Uterus (tissue), 2 donors: ENCODE data around the gene THEMIS2.

Experiments
- POLR2A ChIP-seq, 2 donors: fragments of 450-650 bp; IDR thresholded peaks; one replicate each; pipeline ENCODE4 v1.6.1; 2016; ENCODE audit warnings: antibody characterized with exemption in 2 of 2, mild to moderate bottlenecking in 1 of 2, moderate library complexity in 1 of 2
- TF ChIP-seq, protein P1 (sequence below), 4 experiments: fragments of 200-600 bp in 2 of 4; fragments of 450-650 bp in 2 of 4; sonication (generic) in 2 of 4; IDR thresholded peaks; one replicate each; pipeline ENCODE4 v1.5.1; 2016 to 2019; ENCODE audit warnings: antibody characterized with exemption in 4 of 4, mild to moderate bottlenecking in 2 of 4, moderate library complexity in 1 of 4

DNA sequence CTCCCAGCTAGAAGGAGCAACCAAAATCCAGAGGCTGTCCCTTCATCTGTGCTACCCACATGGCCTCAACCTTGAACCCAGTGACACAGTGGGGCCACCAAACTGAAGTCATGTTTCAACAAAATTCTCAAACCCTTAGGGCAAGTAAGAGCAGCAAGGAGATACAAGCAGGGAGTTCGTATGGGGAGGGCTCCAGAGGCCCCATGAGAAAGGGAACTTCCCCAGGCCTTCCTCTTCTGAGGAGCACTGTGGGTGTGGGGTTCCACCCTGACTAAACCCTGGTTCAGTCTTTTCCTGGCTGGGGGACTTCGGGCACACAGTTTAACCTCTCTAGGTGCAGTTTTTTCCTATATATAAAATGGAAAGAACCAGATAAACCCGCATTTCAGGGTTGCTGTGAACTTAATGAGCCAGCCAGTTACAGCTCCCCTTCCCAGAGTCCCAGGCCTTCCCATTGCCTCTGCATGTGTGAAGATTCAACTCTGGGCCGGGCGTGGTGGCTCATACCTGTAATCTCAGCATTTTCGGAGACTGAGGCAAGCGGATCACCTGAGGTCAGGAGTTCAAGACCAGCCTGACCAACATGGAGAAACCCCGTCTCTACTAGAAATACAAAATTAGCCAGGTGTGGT, 8.0 kb upstream of the THEMIS2 start:
- TF ChIP-seq, protein P1, sequence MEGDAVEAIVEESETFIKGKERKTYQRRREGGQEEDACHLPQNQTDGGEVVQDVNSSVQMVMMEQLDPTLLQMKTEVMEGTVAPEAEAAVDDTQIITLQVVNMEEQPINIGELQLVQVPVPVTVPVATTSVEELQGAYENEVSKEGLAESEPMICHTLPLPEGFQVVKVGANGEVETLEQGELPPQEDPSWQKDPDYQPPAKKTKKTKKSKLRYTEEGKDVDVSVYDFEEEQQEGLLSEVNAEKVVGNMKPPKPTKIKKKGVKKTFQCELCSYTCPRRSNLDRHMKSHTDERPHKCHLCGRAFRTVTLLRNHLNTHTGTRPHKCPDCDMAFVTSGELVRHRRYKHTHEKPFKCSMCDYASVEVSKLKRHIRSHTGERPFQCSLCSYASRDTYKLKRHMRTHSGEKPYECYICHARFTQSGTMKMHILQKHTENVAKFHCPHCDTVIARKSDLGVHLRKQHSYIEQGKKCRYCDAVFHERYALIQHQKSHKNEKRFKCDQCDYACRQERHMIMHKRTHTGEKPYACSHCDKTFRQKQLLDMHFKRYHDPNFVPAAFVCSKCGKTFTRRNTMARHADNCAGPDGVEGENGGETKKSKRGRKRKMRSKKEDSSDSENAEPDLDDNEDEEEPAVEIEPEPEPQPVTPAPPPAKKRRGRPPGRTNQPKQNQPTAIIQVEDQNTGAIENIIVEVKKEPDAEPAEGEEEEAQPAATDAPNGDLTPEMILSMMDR (IDR thresholded peaks at IDR 0.05): no peak
- no peak for TF ChIP-seq POLR2A (IDR thresholded peaks at IDR 0.05)
